Panc1 (cell line): Measurements from ENCODE around the gene ZBTB20. TPM values are rescaled to one million over a fixed set of nuclear protein-coding genes. Genes with fewer than 3 reads are reported as not detected.

Experiments used
- ATAC-seq: fragments of 200-7000 bp; cut with Tn5 transposase; 2 replicates; pipeline ENCODE4 v1.9.1; 2020; ENCODE audit warnings: mild to moderate bottlenecking, moderate library complexity
- BruUV-seq: library from RNA; stranded (reverse); fragments of 400-500 nt; replicated peaks from 2 replicates; lab custom pipeline; 2021; lab: Mats Ljungman, UMichigan
- CTCF ChIA-PET: fragments of 300-600 bp; sonication (Branson Sonifier 250); formaldehyde crosslinking; loops from one replicate; lab custom pipeline; 2022; ENCODE audit warnings: antibody characterized with exemption; lab: Charles Lee
- POLR2A ChIA-PET: fragments of 300-600 bp; sonication (Branson Sonifier 250); formaldehyde crosslinking; loops from one replicate; lab custom pipeline; 2022; ENCODE audit warnings: antibody characterized with exemption; lab: Charles Lee
- DNase-seq: peaks from one replicate; pipeline ENCODE4 v3.0.0-alpha.2; 2010; ENCODE audit warnings: low read depth, low spot score
- H3K27ac ChIP-seq: 2 replicates; pipeline ENCODE4 v1.5.1; 2011; ENCODE audit warnings: mild to moderate bottlenecking, low read length, inconsistent platforms
- H3K27me3 ChIP-seq: fragments of 200-500 bp; sonication (Bioruptor generic); 2 replicates; pipeline ENCODE4 v1.6.0; 2014; ENCODE audit warnings: low read length, inconsistent platforms; ENCODE audit not compliant: control insufficient read depth, insufficient read depth
- H3K36me3 ChIP-seq: fragments of 200-500 bp; sonication (Bioruptor generic); 2 replicates; pipeline ENCODE4 v1.5.1; 2014; ENCODE audit warnings: inconsistent platforms, mild to moderate bottlenecking, low read length, moderate library complexity; ENCODE audit not compliant: control insufficient read depth, insufficient read depth
- H3K4me1 ChIP-seq: 2 replicates; pipeline ENCODE4 v1.5.1; 2011; ENCODE audit warnings: inconsistent platforms, mild to moderate bottlenecking, low read length, moderate library complexity; ENCODE audit not compliant: control insufficient read depth, insufficient read depth
- H3K4me3 ChIP-seq, 2 experiments: 2 replicates each; pipeline ENCODE4 v1.5.1; 2011 to 2012; ENCODE audit warnings: low read depth in 2 of 2, low read length in 2 of 2, mild to moderate bottlenecking in 2 of 2, inconsistent platforms in 1 of 2, moderate library complexity in 1 of 2
- H3K9me3 ChIP-seq: fragments of 200-500 bp; sonication (Bioruptor generic); 2 replicates; pipeline ENCODE4 v1.5.1; 2014; ENCODE audit warnings: low read depth, mild to moderate bottlenecking, inconsistent platforms, low read length, moderate library complexity; ENCODE audit not compliant: control insufficient read depth, insufficient read depth
- POLR2AphosphoS5 ChIP-seq: IDR thresholded peaks from 2 replicates; pipeline ENCODE4 v1.6.1; 2012; ENCODE audit warnings: mild to moderate bottlenecking, low read depth, low read length, moderate library complexity
- SIN3A ChIP-seq: IDR thresholded peaks from 2 replicates; pipeline ENCODE4 v1.6.1; 2012; ENCODE audit warnings: low read depth, mild to moderate bottlenecking, low read length, moderate library complexity, borderline replicate concordance; ENCODE audit not compliant: insufficient read depth
- TCF7L2 ChIP-seq: IDR thresholded peaks from 2 replicates; pipeline ENCODE4 v1.6.1; 2011; ENCODE audit warnings: mild to moderate bottlenecking, low read depth, low read length, inconsistent platforms
- in situ Hi-C: cut with HindIII; loops from 2 replicates; pipeline ENCODE4 v1.10.0; 2016; ENCODE audit warnings: low sequenced_read_pairs, low pct_unique_long_range_greater_than_20kb
- intact Hi-C: fragments of 100-400 bp; cut with micrococcal nuclease; formaldehyde crosslinking; loops from one replicate; pipeline ENCODE4 v1.10.0; 2022; ENCODE audit not compliant: unreplicated experiment
- total RNA-seq: library from RNA; stranded (reverse); gene quantifications from one replicate; pipeline ENCODE4 v1.2.1, GENCODE V29; 2021; ENCODE audit not compliant: unreplicated experiment
- TF ChIP-seq, protein P1 (sequence below), 2 experiments: IDR thresholded peaks; 2 replicates each; pipeline ENCODE4 v1.6.1; 2011 to 2012; ENCODE audit warnings: low read depth in 2 of 2, control low read depth in 1 of 2, low read length in 1 of 2, mild to moderate bottlenecking in 1 of 2, moderate library complexity in 1 of 2; ENCODE audit not compliant: insufficient read depth in 1 of 2
- TF ChIP-seq, protein P2 (sequence below): fragments of 450-650 bp; IDR thresholded peaks from 2 replicates; pipeline ENCODE4 v1.5.1; 2017; ENCODE audit warnings: mild to moderate bottlenecking

Gene ZBTB20
- total RNA-seq, 1 experiment from 2014 or later: 4.1 TPM

DNA sequence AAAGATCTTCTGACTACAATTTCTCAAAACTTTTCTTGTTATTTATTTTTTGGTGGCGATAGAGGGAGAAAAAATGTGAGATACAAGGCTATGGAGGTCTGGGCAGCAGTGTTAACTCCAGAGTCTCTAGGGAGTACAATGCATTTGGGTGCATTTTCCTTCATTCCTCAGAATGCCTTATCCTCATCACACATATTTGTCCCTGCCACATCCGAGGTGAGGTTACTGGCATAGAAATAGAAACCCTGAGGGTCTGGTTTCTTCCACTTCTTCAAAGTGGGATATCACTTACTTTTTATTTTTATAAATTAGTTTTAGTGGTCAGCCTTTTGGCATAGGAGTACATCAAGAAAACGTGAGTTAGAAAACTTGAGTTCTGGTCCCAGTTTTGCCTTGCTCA, 702.9 kb downstream of the ZBTB20 start:
- Histone ChIP-seq H3K36me3 (no peaks in the 10 kb centered on the region), H3K27ac (no peak overlapping the region), H3K4me3 (no peak overlapping the region), H3K4me1 (no peaks in the 10 kb centered on the region), H3K9me3 (no peaks in the 10 kb centered on the region), H3K27me3 (no peaks in the 10 kb centered on the region; the same call in 1 of the 2 replicates)
- in situ Hi-C loops: no loop called here
- DNase-seq (no peak), ATAC-seq (no peak)
- TF ChIP-seq POLR2AphosphoS5 (no peak), TCF7L2 (no peak), SIN3A (no peak)
- TF ChIP-seq, protein P1, sequence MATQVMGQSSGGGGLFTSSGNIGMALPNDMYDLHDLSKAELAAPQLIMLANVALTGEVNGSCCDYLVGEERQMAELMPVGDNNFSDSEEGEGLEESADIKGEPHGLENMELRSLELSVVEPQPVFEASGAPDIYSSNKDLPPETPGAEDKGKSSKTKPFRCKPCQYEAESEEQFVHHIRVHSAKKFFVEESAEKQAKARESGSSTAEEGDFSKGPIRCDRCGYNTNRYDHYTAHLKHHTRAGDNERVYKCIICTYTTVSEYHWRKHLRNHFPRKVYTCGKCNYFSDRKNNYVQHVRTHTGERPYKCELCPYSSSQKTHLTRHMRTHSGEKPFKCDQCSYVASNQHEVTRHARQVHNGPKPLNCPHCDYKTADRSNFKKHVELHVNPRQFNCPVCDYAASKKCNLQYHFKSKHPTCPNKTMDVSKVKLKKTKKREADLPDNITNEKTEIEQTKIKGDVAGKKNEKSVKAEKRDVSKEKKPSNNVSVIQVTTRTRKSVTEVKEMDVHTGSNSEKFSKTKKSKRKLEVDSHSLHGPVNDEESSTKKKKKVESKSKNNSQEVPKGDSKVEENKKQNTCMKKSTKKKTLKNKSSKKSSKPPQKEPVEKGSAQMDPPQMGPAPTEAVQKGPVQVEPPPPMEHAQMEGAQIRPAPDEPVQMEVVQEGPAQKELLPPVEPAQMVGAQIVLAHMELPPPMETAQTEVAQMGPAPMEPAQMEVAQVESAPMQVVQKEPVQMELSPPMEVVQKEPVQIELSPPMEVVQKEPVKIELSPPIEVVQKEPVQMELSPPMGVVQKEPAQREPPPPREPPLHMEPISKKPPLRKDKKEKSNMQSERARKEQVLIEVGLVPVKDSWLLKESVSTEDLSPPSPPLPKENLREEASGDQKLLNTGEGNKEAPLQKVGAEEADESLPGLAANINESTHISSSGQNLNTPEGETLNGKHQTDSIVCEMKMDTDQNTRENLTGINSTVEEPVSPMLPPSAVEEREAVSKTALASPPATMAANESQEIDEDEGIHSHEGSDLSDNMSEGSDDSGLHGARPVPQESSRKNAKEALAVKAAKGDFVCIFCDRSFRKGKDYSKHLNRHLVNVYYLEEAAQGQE (IDR thresholded peaks at IDR 0.05; ENCODE audit: insufficient read depth in 1 of 2, low read depth in 2 of 2, low read length in 1 of 2): no peak
- TF ChIP-seq, protein P2, sequence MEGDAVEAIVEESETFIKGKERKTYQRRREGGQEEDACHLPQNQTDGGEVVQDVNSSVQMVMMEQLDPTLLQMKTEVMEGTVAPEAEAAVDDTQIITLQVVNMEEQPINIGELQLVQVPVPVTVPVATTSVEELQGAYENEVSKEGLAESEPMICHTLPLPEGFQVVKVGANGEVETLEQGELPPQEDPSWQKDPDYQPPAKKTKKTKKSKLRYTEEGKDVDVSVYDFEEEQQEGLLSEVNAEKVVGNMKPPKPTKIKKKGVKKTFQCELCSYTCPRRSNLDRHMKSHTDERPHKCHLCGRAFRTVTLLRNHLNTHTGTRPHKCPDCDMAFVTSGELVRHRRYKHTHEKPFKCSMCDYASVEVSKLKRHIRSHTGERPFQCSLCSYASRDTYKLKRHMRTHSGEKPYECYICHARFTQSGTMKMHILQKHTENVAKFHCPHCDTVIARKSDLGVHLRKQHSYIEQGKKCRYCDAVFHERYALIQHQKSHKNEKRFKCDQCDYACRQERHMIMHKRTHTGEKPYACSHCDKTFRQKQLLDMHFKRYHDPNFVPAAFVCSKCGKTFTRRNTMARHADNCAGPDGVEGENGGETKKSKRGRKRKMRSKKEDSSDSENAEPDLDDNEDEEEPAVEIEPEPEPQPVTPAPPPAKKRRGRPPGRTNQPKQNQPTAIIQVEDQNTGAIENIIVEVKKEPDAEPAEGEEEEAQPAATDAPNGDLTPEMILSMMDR: no peak
- intact Hi-C loops: no loop called here
- no TSS peak for BruUV-seq
- CTCF ChIA-PET: no interaction called here
- POLR2A ChIA-PET: no interaction called here

DNA sequence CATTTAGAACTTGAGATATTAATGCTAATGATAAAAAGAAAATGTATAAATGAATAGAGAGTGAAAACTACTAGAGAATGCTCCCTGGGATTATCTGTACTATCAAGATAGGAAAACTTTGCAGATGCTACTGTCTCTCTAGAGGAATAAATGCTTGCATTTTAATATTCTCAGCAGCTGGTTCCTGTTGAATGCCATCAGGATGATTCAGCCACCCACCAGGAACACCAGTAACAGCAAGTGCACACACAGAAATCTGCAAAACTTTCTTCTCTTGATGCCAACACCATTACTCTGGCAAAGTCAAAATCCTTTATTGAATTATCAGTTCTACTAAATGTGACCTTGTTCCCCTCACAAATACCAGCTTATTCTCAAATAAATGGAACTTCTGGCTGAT, 704.8 kb downstream of the ZBTB20 start:
- CTCF ChIA-PET: no interaction called here

More for the DNA sequence above, 704.8 kb downstream of the ZBTB20 start:
- Histone ChIP-seq H3K36me3 (no peaks in the 10 kb centered on the region), H3K4me3 (no peak overlapping the region), H3K4me1 (no peaks in the 10 kb centered on the region), H3K9me3 (no peaks in the 10 kb centered on the region), H3K27ac (no peak overlapping the region), H3K27me3 (no peaks in the 10 kb centered on the region)
- ATAC-seq (no peak), DNase-seq (no peak)
- in situ Hi-C loops (no loop called here), intact Hi-C loops (no loop called here)
- TF ChIP-seq SIN3A (no peak), TCF7L2 (no peak), POLR2AphosphoS5 (no peak)
- TF ChIP-seq, protein P2: no peak
- TF ChIP-seq, protein P1 (IDR thresholded peaks at IDR 0.05; ENCODE audit: insufficient read depth in 1 of 2, low read depth in 2 of 2, low read length in 1 of 2): no peak
- POLR2A ChIA-PET: no interaction called here
- no TSS peak for BruUV-seq
